Fibroblast of villous mesenchyme (primary cell): ENCODE measurements around the gene PDXDC1. TPM values are rescaled to one million over a fixed set of nuclear protein-coding genes. Genes with fewer than 3 reads are reported as not detected.
"Not testable (repeated sequence)": the region's sequence is repeated elsewhere in the genome, so short reads cannot be mapped to it uniquely, and the experiment has no call there.

Source experiments
- DNase-seq: peaks from one replicate; pipeline ENCODE4 v3.0.0-alpha.2; 2010; ENCODE audit warnings: low read depth
- H3K4me3 ChIP-seq: 2 replicates; pipeline ENCODE4 v1.5.1; 2011; ENCODE audit warnings: low read depth, mild to moderate bottlenecking, low read length
- total RNA-seq: library from RNA; depleted of rRNA; stranded (reverse); fragments of >200 nt; gene quantifications from 2 replicates; pipeline ENCODE4 v1.2.3, GENCODE V29; 2012
- TF ChIP-seq, protein P1 (sequence below): IDR thresholded peaks from 2 replicates; pipeline ENCODE4 v1.5.1; 2012; ENCODE audit warnings: low read depth, mild to moderate bottlenecking, low read length; ENCODE audit not compliant: insufficient read depth

Gene PDXDC1
- total RNA-seq, 1 donor = 112 TPM

DNA sequence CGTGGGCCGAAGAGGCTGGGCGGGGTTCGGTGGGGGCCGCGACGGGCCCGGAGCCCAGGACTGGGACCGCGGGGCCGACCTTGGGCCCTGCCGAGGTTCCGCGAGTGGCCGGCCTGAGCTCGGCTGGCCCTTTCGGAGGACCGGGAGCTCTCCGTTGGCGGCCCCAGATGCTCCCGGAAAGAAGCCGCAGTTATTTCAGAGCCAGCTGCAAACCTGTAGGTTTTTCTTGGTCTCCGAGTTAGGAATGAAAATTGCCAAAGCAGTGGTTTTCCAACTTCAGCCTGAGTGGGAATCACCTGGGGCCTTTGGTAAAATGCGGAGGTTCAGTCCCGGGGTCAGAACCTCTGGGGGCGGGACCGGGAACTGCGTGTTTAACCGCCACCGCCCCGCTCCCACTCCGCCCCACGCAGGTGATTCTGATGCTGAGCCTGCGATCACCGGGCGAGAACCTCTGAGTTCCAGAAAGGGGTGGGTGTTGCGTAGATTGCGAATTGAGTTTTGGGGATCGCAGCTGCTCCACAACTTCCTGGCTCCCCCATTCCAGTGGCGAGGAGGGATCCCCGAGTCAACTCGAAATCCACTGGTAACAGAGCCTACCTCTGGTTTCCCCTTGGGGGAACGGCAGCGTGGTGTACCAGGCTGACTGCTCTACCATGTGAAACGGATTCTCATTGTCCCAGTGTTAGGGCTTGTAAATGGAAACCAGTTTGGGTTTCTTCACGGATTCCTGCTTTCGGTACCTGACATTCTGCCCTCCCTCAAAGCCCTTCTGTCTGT, 780 bp downstream of the PDXDC1 start:
- H3K4me3 ChIP-seq = peak overlapping the region; percentile 88
- DNase-seq = peak; percentile 21
- TF ChIP-seq, protein P1, sequence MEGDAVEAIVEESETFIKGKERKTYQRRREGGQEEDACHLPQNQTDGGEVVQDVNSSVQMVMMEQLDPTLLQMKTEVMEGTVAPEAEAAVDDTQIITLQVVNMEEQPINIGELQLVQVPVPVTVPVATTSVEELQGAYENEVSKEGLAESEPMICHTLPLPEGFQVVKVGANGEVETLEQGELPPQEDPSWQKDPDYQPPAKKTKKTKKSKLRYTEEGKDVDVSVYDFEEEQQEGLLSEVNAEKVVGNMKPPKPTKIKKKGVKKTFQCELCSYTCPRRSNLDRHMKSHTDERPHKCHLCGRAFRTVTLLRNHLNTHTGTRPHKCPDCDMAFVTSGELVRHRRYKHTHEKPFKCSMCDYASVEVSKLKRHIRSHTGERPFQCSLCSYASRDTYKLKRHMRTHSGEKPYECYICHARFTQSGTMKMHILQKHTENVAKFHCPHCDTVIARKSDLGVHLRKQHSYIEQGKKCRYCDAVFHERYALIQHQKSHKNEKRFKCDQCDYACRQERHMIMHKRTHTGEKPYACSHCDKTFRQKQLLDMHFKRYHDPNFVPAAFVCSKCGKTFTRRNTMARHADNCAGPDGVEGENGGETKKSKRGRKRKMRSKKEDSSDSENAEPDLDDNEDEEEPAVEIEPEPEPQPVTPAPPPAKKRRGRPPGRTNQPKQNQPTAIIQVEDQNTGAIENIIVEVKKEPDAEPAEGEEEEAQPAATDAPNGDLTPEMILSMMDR = peak; percentile 5

DNA sequence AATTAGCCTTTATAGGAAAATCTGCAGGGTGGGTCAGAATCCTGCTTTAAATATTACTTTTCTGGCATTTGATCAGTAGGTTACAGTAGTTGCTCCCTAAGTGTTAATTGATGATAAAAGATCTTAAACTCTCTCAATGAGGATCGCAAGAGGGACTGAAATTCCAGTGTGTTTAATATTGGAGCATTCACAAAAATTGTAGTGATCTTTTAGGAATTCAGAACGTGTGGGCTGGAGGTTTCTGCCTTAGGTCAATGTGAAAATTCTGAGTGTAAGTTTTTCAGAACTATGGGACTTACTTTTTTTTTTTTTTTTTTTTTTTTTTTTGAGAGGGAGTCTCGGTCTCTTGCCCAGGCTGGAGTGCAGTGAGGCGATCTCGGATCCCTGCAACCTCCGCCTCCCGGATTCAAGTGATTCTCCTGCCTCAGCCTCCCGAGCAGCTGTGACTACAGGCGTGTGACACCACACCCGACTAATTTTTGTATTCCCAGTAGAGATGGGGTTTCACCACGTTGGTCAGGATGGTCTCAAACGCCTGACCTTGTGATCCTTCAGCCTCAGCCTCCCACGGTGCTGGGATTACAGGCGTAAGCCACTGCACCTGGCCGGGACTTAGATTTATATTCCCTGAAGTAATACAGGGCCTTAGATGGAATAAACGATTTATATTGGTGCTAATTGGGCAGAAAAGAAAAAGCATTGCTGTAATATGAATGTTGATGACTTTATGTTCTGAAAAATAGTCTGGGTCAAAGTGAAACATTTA, 2.3 kb downstream of the PDXDC1 start:
- H3K4me3 ChIP-seq = peak overlapping the region; percentile 88
- not testable (repeated sequence) for DNase-seq

DNA sequence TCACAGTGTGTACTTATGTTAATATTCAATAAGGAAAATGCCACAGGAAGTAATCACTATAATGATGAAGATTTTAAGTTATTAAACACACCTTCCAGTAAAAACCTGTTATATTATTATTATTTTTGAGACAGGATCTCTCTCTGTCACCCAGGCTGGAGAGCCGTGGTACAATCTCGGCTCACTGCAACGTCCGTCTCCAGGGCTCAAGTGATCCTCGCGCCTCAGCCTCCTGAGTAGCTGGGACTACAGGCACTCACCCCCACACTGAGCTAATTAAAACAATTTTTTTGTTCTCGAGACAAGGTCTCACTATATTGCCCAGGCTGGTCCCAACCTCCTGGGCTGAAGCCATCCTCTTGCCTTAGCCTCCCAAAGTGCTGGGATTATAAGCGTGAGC, 3.5 kb downstream of the PDXDC1 start:
- not testable (repeated sequence) for H3K4me3 ChIP-seq, DNase-seq

DNA sequence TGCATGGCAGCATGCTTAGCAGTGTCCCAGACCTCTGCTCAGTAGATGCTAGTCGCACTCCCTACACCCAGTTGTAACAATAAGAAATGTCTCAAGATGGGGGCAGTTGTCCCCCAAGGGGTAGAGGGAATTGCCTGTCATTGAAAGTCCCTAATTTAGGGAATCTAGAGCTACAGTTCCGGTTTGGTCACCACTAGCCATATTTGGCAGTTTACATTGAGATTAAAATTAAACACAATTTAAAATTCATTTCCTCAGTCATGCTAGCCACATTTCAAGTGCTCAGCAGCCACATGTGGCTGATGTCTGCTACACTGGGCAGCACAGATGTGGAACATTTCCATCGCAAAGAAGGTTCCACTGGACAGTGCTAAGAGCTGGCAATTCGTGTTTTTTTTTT, 4.1 kb downstream of the PDXDC1 start:
- H3K4me3 ChIP-seq, DNase-seq: not testable (repeated sequence)

DNA sequence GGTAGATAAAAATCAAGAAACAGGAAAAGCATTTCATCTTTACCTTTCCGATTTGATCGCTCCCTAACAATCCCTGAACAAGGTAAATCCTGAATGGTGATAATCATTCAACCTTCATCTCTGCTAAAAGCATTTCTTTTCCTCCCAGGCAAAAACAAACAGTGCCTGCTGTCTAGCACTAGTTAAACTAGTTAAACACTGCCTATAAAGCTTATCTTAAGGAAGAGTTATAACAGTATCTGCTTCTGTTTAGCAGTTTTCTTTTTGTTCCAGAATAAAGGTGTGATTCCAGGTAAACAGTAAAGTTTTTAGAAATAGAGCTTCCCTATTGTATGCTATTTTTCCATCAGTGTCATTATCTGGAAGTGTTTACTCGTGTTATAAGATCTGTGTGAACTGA, 6.4 kb downstream of the PDXDC1 start:
- not testable (repeated sequence) for DNase-seq, H3K4me3 ChIP-seq

DNA sequence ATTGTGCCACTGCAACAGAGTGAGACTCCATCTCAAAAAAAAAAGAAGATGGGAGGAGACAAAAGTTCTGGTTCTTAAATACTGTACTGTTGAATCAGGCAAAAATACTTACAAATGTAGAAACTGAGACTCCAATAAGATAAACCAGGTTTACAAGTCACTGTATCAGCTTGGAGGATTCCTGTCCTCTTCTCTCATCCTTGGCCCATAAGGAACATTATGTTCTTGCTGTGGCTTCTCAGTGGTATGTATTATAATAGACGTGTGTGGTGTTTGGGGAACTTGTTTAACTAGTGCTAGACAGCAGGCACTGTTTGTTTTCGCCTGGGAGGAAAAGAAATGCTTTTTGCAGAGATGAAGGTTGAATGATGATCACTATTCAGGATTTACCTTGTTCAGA, 7.7 kb downstream of the PDXDC1 start:
- peak; percentile 51 for DNase-seq
- not testable (repeated sequence) for H3K4me3 ChIP-seq

DNA sequence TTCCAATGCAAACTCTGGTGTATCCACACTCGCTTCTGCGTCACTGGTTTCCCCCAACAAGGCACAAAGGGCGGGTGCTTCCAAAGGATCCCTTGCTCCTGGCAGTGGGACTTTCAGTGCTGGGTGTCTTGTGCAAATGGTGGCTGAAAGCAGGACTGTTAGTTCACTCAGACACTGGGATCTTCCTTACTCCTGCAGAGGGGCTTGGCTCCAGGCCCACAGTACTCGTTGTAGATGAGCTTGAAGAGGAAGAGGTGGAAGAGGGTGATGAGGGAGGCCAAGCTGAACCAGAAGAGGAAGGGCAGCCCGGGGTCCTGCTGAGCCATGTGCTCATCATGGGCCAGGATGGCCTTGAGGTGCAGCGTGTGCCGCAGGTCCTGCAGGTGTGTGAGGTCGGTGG, 13.3 kb downstream of the PDXDC1 start:
- H3K4me3 ChIP-seq, DNase-seq: not testable (repeated sequence)

DNA sequence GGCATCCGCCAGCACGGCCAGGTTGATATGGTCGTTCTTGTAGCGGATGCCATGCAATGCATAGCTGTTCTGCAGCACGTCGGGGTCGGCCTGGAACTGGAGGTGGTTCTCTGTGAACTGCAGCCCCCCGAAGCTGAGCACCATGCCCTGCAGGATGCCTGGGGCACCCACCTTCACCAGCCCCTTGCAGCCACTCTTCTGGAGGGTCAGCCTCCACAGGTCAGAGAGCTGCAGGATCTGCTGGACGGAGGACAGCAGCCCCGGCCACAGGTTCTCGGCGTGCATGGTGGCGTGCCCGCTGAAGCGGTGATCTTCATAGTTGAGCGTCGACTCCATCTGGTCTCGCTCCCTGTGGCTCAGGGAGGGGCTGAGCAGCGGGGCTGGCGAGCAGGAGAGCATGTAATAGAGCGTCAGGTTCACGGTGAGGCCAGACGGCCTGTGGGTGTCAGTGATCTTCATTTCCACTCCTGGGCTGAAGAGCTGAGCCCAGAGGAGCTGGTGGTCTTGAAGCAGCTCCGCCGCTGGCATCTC, 13.9 kb downstream of the PDXDC1 start:
- not testable (repeated sequence) for H3K4me3 ChIP-seq, DNase-seq

DNA sequence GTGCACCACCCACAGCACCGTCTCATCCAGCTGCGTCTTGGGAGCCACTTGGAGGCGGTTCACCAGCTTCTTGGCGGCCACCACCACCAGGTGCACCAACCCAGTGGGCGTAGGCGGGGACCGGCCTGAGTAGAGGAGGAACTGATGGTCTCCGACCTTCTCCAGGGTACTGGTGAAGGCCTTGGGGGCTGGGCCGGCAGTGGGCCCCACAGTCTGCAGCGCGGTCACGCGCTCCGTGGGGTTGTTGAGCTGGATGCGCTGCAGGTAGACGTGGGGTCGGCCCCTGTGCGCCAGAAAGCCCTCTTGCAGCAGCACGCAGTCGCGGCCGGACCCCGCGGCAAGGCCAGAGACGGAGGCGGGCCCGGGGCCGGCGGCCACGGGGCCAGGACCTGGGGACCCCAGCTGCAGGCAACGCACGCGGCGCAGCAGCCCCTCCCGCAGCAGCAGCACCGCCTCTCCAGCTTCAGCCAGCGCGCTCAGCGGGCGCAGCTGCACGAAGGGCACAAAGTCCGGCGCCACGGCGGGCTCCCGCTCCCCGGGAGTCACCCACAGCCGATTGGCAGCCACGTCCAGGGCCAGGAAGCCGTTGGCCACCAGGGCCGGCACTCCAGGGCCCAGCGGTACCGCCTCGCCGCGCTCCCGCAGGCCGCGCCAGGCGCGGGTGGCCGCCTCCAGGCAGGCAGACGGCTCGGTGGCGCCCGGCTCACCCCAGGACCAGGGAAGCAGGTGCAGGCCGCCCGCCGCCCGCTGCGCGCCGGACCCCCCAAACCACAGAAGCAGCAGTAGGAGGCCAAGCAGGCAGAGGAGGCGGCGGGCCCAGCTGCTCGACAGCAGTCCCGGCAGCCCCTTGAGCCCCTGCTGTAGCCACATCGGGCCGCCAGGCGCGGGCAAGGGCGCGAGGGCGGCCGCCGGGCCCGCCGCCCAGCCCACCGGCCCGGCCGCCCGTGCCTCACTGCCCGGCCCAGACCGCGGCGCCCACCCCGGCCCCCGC, 14.8 kb downstream of the PDXDC1 start:
- not testable (repeated sequence) for DNase-seq, H3K4me3 ChIP-seq

DNA sequence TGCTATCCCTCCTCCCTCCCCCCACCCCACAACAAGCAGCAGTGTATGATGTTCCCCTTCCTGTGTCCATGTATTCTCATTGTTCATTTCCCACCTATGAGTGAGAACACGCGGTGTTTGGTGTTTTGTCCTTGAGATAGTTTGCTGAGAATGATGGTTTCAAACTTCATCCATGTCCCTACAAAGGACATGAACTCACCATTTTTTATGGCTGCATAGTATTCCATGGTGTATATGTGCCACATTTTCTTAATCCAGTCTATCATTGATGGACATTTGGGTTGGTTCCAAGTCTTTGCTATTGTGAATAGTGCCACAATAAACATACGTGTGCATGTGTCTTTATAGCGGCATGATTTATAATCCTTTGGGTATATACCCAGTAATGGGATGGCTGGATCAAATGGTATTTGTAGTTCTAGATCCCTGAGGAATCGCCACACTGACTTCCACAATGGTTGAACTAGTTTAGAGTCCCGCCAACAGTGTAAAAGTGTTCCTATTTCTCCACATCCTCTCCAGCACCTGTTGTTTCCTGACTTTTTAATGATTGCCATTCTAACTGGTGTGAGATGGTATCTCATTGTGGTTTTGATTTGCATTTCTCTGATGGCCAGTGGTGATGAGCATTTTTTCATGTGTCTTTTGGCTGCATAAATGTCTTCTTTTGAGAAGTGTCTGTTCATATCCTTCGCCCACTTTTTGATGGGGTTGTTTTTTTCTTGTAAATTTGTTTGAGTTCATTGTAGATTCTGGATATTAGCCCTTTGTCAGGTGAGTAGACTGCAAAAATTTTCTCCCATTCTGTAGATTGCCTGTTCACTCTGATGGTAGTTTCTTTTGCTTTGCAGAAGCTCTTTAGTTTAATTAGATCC, 18.7 kb downstream of the PDXDC1 start:
- DNase-seq, H3K4me3 ChIP-seq: not testable (repeated sequence)

DNA sequence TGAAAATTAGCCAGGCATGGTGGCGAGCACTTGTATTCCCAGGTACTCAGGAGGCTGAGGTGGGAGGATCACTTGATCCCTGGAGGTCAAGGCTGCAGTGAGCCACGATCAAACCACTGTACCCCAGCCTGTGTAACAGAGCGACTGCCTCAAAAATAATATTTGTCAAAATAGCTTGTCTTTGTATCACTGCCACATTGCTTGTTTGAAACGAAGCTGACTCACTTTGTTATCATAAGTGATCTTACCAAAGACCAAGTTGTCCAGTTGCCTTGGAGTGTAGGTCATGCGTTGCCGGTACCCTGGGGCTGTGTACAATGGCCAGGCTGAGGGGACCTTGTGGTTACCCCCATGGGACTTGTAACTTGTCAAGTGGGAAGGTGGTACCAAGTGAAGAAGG, 21.9 kb downstream of the PDXDC1 start:
- DNase-seq = peak; percentile 23
- not testable (repeated sequence) for H3K4me3 ChIP-seq

DNA sequence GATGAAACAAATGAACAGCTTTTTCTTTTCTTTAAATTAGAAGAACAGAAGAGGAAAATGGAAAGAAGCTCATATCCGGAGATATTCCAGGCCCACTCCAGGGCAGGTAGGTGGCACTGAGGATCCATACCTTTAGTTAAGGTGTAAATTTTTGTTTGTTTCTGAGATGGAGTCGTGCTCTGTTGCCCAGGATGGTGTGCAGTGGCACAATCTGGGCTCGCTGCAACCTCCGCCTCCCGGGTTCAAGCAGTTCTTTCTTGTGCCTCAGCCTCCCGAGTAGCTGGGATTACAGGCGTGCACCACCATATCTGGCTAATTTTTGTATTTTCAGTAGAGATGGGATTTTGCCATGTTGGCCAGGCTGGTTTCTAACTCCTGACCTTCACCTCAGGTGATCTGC, 23.5 kb downstream of the PDXDC1 start:
- not testable (repeated sequence) for DNase-seq, H3K4me3 ChIP-seq

DNA sequence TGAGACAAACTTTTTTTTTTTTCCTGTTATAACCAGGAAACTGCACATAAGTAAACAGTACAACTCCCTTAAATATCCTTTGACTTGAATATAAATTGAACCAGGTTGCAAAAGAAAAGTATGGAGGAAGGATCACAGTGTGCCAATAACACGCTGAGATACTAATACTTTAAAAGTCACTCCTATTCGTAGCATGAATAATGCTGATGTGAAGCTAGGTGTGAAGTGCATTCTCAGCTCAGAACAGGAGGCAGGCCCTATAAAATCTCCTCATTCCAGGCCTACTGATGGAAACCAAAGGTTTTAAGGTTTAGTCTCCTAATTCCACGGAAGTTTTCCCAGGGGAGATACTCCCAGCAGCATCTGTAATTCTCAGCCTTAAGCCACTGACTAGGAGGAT, 25.0 kb downstream of the PDXDC1 start:
- DNase-seq, H3K4me3 ChIP-seq: not testable (repeated sequence)

DNA sequence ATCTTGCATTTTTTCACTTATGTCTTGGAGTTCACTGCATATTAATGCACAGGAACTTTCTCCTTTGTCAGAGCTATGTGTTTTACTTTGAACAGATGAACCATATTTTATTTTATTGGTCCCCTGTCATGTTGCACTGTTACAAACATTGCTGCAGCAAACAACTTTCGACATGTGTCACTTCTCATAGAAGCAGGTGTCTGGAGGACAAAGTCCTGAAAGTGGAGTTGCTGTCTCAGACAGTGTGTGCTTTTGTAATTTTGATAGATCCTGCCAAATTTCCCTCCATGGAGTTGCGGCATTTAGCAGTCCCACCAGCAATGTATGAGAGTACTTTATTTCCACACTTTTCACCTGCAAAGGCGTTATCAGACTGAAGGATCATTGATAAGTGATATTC, 27.6 kb downstream of the PDXDC1 start:
- H3K4me3 ChIP-seq, DNase-seq: not testable (repeated sequence)

DNA sequence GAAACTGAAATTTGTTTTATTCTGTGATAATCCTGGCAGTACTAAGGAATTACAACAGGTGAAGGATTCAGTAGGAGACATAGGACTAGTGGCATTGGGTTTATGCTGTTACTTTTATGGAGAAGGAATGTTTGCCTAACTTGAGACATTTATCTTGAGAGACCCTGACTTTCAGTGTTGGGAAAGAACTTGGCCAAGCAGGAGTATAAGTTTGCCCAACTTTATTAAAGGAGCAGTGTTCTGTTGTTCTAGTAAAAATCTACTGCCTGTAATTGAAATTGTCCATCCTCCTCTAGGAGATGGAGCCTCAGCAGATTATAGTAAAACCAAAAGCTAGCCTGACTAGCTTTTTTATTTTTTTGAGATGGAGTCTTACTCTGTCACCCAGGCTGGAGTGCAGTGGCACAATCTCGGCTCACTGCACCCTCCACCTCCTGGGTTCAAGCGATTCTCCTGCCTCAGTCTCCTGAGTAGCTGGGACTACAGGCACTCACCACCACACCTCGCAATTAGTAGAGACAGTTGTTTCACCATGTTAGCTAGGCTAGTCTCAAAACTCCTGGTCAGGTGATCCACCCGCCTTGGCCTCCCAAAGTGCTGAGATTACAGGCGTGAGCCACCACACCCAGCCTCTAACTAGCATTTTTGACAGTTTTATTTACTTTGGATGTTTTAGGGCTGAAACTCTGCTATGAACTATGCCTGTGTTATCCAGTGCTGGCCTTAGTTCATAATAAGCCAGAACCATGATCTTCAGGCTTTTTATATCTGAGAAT, 30.7 kb downstream of the PDXDC1 start:
- H3K4me3 ChIP-seq, DNase-seq: not testable (repeated sequence)

DNA sequence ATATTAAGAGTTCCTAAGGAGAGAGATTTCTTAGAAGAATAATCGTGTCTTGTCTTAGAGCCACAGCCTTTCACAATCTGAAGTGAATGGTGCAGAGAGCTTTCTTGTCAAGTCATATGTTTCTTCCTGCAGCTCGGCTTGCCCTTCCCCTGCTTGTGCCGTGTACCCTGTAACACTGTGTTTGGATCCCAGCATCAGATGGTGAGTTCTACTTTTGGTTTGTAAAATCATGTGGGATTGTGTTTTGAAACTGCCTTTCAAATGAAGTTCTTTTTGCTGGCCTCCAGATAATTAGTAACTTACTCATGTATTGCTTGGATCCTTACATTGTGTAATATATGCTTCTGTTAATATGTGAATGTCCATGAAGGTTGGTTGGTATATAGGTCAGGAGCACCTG, 33.8 kb downstream of the PDXDC1 start:
- DNase-seq = peak; percentile 22
- H3K4me3 ChIP-seq = not testable (repeated sequence)
